Measurements from ENCODE around the gene ANKS1B. TPM values are rescaled to one million over a fixed set of nuclear protein-coding genes. Genes with fewer than 3 reads are reported as not detected.

ANKS1B gene
- total RNA-seq, 2 donors from 2014 or later, result 1.8 to 2.0 TPM

- Mint-ChIP-seq H3K4me3 (no peak overlapping the region), H3K27me3 (peaks cover 41% of the 10 kb centered on the region)
Measured at GRCh38 chr12:99981639-99982190, 3.0 kb downstream of the ANKS1B start.

GRCh38 chr12:99979471-99979870 is 5.3 kb downstream of the ANKS1B start:
- no peak overlapping the region for H3K27ac Mint-ChIP-seq
- ATAC-seq (replicated peaks), result no peak
- no peaks in the 10 kb centered on the region for H3K4me1 Mint-ChIP-seq
- H3K36me3 Mint-ChIP-seq (ENCODE audit: low read depth), result peaks cover 9% of the 10 kb centered on the region
- H3K9me3 Mint-ChIP-seq, result peaks cover 3% of the 10 kb centered on the region
- no peak overlapping the region for H3K4me3 Mint-ChIP-seq
- H3K27me3 Mint-ChIP-seq, result peaks cover 31% of the 10 kb centered on the region

More at GRCh38 chr12:99981639-99982190, 3.0 kb downstream of the ANKS1B start:
- H3K4me1 Mint-ChIP-seq, result no peaks in the 10 kb centered on the region
- ATAC-seq (replicated peaks), result no peak
- peaks cover 9% of the 10 kb centered on the region for H3K36me3 Mint-ChIP-seq (ENCODE audit: low read depth)
- no peak overlapping the region for H3K27ac Mint-ChIP-seq
- peaks cover 3% of the 10 kb centered on the region for H3K9me3 Mint-ChIP-seq

- Mint-ChIP-seq H3K27ac (no peak overlapping the region), H3K9me3 (no peaks in the 10 kb centered on the region), H3K4me3 (no peak overlapping the region), H3K36me3 (ENCODE audit: low read depth) (peaks cover under 1% of the 10 kb centered on the region), H3K4me1 (no peaks in the 10 kb centered on the region), H3K27me3 (peaks cover 19% of the 10 kb centered on the region)
- no peak for ATAC-seq (replicated peaks)
Measured at GRCh38 chr12:99978152-99978551, 6.6 kb downstream of the ANKS1B start.

GRCh38 chr12:99977550-99977949 is 7.2 kb downstream of the ANKS1B start:
- Mint-ChIP-seq H3K27me3 (peaks cover 13% of the 10 kb centered on the region), H3K36me3 (ENCODE audit: low read depth) (no peaks in the 10 kb centered on the region), H3K27ac (no peak overlapping the region), H3K4me1 (no peaks in the 10 kb centered on the region), H3K9me3 (no peaks in the 10 kb centered on the region), H3K4me3 (no peak overlapping the region)
- no peak for ATAC-seq (replicated peaks)

- ATAC-seq (replicated peaks), result no peak
- H3K9me3 Mint-ChIP-seq, result no peaks in the 10 kb centered on the region
- no peak overlapping the region for H3K27ac Mint-ChIP-seq
Measured at GRCh38 chr12:99976762-99977161, 8.0 kb downstream of the ANKS1B start.

GRCh38 chr12:99975321-99975720 is 9.4 kb downstream of the ANKS1B start:
- ATAC-seq (replicated peaks), result no peak
- Mint-ChIP-seq H3K4me3 (no peak overlapping the region), H3K36me3 (ENCODE audit: low read depth) (no peaks in the 10 kb centered on the region), H3K27ac (no peak overlapping the region), H3K4me1 (no peaks in the 10 kb centered on the region), H3K9me3 (no peaks in the 10 kb centered on the region), H3K27me3 (peaks cover 9% of the 10 kb centered on the region)

More at GRCh38 chr12:99976762-99977161, 8.0 kb downstream of the ANKS1B start:
- Mint-ChIP-seq H3K27me3 (peaks cover 12% of the 10 kb centered on the region), H3K4me3 (no peak overlapping the region), H3K4me1 (no peaks in the 10 kb centered on the region), H3K36me3 (ENCODE audit: low read depth) (no peaks in the 10 kb centered on the region)

GRCh38 chr12:99974146-99974545 is 10.6 kb downstream of the ANKS1B start:
- no peak overlapping the region for H3K27ac Mint-ChIP-seq
- peaks cover 3% of the 10 kb centered on the region for H3K27me3 Mint-ChIP-seq

GRCh38 chr12:99966429-99966828 is 18.3 kb downstream of the ANKS1B start:
- Mint-ChIP-seq H3K4me1 (no peaks in the 10 kb centered on the region), H3K27ac (no peak overlapping the region), H3K36me3 (ENCODE audit: low read depth) (no peaks in the 10 kb centered on the region)

More at GRCh38 chr12:99974146-99974545, 10.6 kb downstream of the ANKS1B start:
- no peak for ATAC-seq (replicated peaks)
- Mint-ChIP-seq H3K36me3 (ENCODE audit: low read depth) (no peaks in the 10 kb centered on the region), H3K9me3 (no peaks in the 10 kb centered on the region), H3K4me3 (no peak overlapping the region), H3K4me1 (no peaks in the 10 kb centered on the region)

GRCh38 chr12:99960311-99960710 is 24.4 kb downstream of the ANKS1B start:
- H3K4me3 Mint-ChIP-seq, result no peak overlapping the region
- no peaks in the 10 kb centered on the region for H3K4me1 Mint-ChIP-seq
- no peak overlapping the region for H3K27ac Mint-ChIP-seq
- no peak for ATAC-seq (replicated peaks)
- peaks cover 6% of the 10 kb centered on the region for H3K27me3 Mint-ChIP-seq
- H3K9me3 Mint-ChIP-seq, result no peaks in the 10 kb centered on the region
- H3K36me3 Mint-ChIP-seq (ENCODE audit: low read depth), result no peaks in the 10 kb centered on the region

More at GRCh38 chr12:99966429-99966828, 18.3 kb downstream of the ANKS1B start:
- Mint-ChIP-seq H3K4me3 (no peak overlapping the region), H3K27me3 (peaks cover 9% of the 10 kb centered on the region), H3K9me3 (no peaks in the 10 kb centered on the region)
- no peak for ATAC-seq (replicated peaks)

GRCh38 chr12:99959549-99960170 is 25.1 kb downstream of the ANKS1B start:
- H3K27me3 Mint-ChIP-seq, result peaks cover 6% of the 10 kb centered on the region
- no peak for ATAC-seq (replicated peaks)
- no peaks in the 10 kb centered on the region for H3K36me3 Mint-ChIP-seq (ENCODE audit: low read depth)
- no peak overlapping the region for H3K4me3 Mint-ChIP-seq
- H3K9me3 Mint-ChIP-seq, result no peaks in the 10 kb centered on the region
- no peak overlapping the region for H3K27ac Mint-ChIP-seq
- H3K4me1 Mint-ChIP-seq, result no peaks in the 10 kb centered on the region

GRCh38 chr12:99957866-99958466 is 26.8 kb downstream of the ANKS1B start:
- Mint-ChIP-seq H3K27ac (no peak overlapping the region), H3K4me1 (no peaks in the 10 kb centered on the region), H3K4me3 (no peak overlapping the region), H3K36me3 (ENCODE audit: low read depth) (no peaks in the 10 kb centered on the region), H3K9me3 (no peaks in the 10 kb centered on the region), H3K27me3 (no peaks in the 10 kb centered on the region)
- ATAC-seq (replicated peaks), result no peak

GRCh38 chr12:99954724-99955123 is 30.0 kb downstream of the ANKS1B start:
- H3K9me3 Mint-ChIP-seq, result no peaks in the 10 kb centered on the region
- H3K4me1 Mint-ChIP-seq, result no peaks in the 10 kb centered on the region
- no peaks in the 10 kb centered on the region for H3K36me3 Mint-ChIP-seq (ENCODE audit: low read depth)
- H3K27ac Mint-ChIP-seq, result no peak overlapping the region
- H3K4me3 Mint-ChIP-seq, result no peak overlapping the region
- ATAC-seq (replicated peaks), result no peak
- no peaks in the 10 kb centered on the region for H3K27me3 Mint-ChIP-seq

GRCh38 chr12:99948370-99948769 is 36.4 kb downstream of the ANKS1B start:
- no peak overlapping the region for H3K27ac Mint-ChIP-seq
- H3K36me3 Mint-ChIP-seq (ENCODE audit: low read depth), result no peaks in the 10 kb centered on the region
- H3K4me1 Mint-ChIP-seq, result no peaks in the 10 kb centered on the region
- H3K4me3 Mint-ChIP-seq, result no peak overlapping the region
- no peaks in the 10 kb centered on the region for H3K9me3 Mint-ChIP-seq
- H3K27me3 Mint-ChIP-seq, result peaks cover 5% of the 10 kb centered on the region
- no peak for ATAC-seq (replicated peaks)

GRCh38 chr12:99946131-99946530 is 38.6 kb downstream of the ANKS1B start:
- Mint-ChIP-seq H3K27ac (no peak overlapping the region), H3K36me3 (ENCODE audit: low read depth) (no peaks in the 10 kb centered on the region), H3K27me3 (peaks cover 5% of the 10 kb centered on the region), H3K4me1 (no peaks in the 10 kb centered on the region), H3K9me3 (no peaks in the 10 kb centered on the region), H3K4me3 (no peak overlapping the region)
- no peak for ATAC-seq (replicated peaks)

GRCh38 chr12:99935608-99936007 is 49.1 kb downstream of the ANKS1B start:
- Mint-ChIP-seq H3K27me3 (peaks cover 4% of the 10 kb centered on the region), H3K4me1 (no peaks in the 10 kb centered on the region), H3K4me3 (no peak overlapping the region), H3K9me3 (no peaks in the 10 kb centered on the region), H3K36me3 (ENCODE audit: low read depth) (no peaks in the 10 kb centered on the region), H3K27ac (no peak overlapping the region)
- ATAC-seq (replicated peaks), result no peak
